ENCODE results near the gene C3orf52.

GRCh38 chr3:112095731-112096130 lies 9.5 kb downstream of the C3orf52 start:
- no peak for TF ChIP-seq EZH2 (IDR thresholded peaks at IDR 0.05; ENCODE audit: borderline replicate concordance, low read length)
- no peak for TF ChIP-seq CTCF (conservative IDR thresholded peaks at IDR 0.05 in 1 of 2, IDR thresholded peaks at IDR 0.05 in 1 of 2; ENCODE audit: extremely low read depth in 1 of 2, insufficient read depth in 1 of 2, low read depth in 1 of 2, low read length in 2 of 2)
